OCI-LY3 (cell line): ENCODE results near the gene ACACB.

ENCODE experiments used
- CTCF ChIP-seq: fragments of 200-600, 300-600 bp; sonication (generic); IDR thresholded peaks from 2 replicates; pipeline ENCODE4 v1.5.1; 2014; ENCODE audit warnings: antibody characterized with exemption, low read length, low read depth
- EZH2phosphoT487 ChIP-seq: fragments of 200-600 bp; shearing (Covaris generic); IDR thresholded peaks from 2 replicates; pipeline ENCODE4 v1.6.1; 2018; ENCODE audit warnings: antibody characterized with exemption, mixed run types, low read depth

- TF ChIP-seq CTCF (no peak), EZH2phosphoT487 (no peak)
Measured at GRCh38 chr12:109202770-109203169, 86.4 kb downstream of the ACACB start.
